NT2/D1 (cell line): ENCODE data around the gene LPP.

ENCODE experiments used
- SUZ12 ChIP-seq: IDR thresholded peaks from 2 replicates; pipeline ENCODE4 v1.6.1; 2011; ENCODE audit not compliant: insufficient read length, insufficient read depth; ENCODE audit errors: extremely low read depth
- YY1 ChIP-seq: IDR thresholded peaks from 2 replicates; pipeline ENCODE4 v1.6.1; 2011; ENCODE audit not compliant: insufficient read length, insufficient read depth
- ZNF274 ChIP-seq: IDR thresholded peaks from 2 replicates; pipeline ENCODE4 v1.6.1; 2011; ENCODE audit warnings: mild to moderate bottlenecking, low read depth, low read length

DNA sequence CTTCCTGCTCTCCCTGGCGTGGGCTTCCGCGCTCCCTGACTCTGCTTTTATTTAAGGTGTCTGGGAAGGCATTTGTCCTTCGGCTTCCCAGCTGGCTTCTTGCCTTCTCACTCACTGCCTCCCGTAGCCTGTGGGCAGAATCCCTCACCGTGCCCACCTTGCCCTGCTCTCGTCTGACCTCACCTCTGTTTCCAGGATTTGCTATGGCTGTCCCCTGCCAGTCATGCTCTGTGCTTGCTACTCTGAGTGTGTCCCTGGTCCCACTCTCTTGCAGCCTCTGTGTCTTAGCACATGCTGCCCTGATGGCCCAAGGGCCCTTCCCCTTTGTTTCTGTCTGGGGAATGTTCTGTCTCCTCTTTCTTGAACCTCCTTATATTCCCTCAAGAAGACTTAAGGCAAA lies 26.2 kb downstream of the LPP start:
- TF ChIP-seq SUZ12 (no peak), YY1 (no peak), ZNF274 (no peak)
